Activated gamma-delta T cell (primary cell): ENCODE measurements around the gene OVCH1.
"Not testable (repeated sequence)": the region's sequence is repeated elsewhere in the genome, so short reads cannot be mapped to it uniquely, and the experiment has no call there.

Experiments
- DNase-seq: peaks from one replicate; lab custom pipeline; 2025; lab: John Stamatoyannopoulos, UW

OVCH1 gene

DNA sequence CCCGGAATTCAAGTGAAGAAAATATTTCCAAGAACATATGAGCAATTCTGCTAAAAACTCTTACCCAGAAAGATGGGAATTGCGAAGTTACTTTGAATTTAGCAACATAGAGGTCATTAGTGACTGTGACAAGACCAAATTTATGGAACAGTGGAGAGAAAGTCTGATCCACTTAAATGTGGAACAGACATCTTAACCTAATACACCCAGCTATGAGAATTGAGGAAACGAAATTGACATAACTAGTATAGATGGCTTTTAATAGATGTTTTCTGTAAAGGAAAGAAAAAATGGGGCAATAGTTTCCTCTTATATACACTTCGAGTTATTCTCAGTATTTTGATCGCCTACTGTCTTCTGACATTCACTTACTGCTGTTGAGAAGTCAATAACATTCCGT, 4.6 kb downstream of the OVCH1 start:
- no peak for DNase-seq

DNA sequence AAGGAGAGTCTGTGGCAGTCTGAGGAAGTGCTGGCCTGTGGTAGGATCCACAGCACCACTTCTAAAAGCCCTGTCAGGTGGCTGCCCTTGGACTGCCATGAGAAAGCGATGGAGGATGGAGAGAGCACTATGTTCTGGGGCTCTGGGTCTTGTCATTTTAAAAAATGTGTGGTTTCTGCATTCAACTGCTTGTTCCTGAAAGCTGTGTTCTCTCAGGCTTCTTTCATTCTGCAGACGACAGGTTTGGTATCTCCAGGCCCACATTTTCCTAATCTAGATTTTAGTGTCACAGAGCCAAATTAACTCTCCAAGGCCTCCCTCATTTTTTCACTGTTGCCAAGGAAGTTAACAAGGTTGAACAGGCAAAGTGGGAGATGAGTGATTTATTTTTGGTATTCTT, 10.5 kb downstream of the OVCH1 start:
- DNase-seq, result no peak

DNA sequence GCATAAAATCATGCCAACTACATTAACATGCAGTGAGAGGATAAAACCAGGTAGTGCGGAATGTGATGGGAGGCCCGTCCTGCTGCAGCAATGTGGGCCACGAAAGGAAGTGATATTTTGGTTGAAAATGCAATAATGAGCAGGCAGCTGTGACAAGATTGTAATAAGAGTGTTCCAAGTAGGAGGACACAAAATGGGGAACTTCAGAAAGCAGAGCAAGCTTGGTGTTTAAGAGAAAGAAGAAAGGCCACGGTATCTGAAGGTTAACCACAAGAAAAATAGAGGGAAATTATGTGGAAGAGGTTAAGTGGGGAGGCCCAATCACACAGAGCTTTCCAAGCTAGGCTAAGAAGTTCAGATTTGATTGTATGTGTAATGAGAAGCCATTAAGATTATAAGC, 34.3 kb downstream of the OVCH1 start:
- DNase-seq, result no peak

GRCh38 chr12:29460082-29460481, 37.4 kb downstream of the OVCH1 start:
- no peak for DNase-seq

DNA sequence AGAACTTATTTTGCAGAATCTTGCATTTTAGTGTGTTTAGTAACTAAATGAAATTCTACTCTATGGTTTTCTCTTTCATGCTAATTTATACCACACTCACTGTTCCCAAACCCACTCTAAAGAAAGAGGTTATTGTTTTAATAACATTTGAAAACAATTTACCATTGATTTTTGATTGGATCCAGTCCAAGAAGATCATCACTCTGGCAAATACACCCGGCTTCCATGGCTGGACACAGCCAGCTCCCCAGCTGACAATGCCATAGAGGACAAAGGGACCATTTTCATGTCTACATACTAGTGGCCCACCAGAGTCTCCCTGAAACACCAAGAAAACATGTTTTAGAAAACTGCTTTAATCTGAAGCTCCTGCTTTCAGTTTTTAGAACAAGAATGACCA, 42.4 kb downstream of the OVCH1 start:
- DNase-seq, result no peak

DNA sequence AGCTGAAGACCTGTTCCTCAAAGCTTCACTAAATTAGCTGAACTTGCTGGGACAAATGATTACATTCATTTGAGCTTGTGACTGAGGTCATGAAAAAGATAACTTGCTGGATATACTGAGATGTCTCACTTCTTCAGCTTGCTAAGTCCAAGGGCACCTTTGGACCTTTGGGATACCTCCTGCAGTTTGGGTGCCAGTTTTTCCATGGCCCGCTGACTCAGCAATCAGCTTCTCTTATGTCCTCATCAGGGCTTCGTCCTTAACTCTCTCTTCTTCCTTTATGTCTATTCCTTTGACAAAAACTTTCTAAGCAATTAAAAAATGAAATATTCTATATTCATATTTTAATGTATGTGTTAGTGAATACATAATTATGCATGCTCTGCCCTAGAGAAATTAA, 45.6 kb downstream of the OVCH1 start:
- no peak for DNase-seq

- DNase-seq, result no peak
Observed at GRCh38 chr12:29448157-29448556, 49.3 kb downstream of the OVCH1 start.

DNA sequence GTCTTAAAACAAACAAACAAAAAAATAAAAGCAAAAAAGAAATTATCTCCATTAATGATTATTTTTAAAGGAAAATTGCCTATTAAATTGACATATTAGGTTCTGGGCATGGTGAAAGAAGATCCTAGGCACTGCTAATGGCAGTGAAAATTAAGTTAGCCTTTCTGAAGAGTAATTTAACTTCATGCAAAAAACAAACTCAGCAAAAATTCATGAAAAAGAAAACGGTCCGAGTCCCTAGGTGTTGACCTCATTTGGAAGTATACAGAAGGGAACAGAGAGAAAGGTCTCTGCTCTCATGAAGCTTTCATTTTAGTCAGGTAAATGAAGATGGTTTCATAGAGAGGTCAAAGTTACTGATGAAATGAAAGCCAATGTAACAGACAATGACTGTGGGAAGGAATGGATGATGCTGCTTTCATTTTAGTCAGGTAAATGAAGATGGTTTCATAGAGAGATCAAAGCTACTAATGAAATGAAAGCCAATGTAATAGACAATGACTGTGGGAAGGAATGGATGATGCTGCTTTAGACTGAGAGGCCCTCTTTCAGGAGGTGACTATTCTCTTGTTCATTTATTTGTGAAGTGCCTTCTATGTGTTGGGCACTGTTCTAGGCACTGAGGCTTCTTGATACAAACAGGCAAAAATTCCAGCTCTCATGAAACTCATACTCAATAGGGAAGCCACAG, 50.1 kb downstream of the OVCH1 start:
- no peak for DNase-seq

DNA sequence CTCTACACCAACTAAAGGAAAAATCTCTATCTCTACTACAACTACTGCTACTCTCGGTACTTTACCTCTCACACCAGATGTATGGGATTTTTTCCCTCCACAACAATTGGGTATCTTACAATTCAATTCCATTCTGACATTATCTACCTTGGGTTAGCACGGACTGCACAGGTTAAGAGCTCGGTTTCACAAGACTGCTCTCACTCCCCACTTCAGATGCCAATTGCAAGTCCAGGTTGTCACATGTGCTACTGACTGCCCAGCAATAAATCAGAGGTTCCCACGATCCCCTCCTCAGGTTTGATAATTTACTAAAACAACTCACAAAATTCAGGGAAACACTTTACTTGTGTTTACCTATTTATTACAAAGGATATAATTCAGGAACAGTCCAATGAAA, 58.0 kb downstream of the OVCH1 start:
- no peak for DNase-seq

GRCh38 chr12:29438752-29439408, 58.6 kb downstream of the OVCH1 start:
- no peak for DNase-seq

GRCh38 chr12:29437575-29437974, 59.9 kb downstream of the OVCH1 start:
- DNase-seq, result no peak

GRCh38 chr12:29436815-29437214, 60.7 kb downstream of the OVCH1 start:
- not testable (repeated sequence) for DNase-seq

DNA sequence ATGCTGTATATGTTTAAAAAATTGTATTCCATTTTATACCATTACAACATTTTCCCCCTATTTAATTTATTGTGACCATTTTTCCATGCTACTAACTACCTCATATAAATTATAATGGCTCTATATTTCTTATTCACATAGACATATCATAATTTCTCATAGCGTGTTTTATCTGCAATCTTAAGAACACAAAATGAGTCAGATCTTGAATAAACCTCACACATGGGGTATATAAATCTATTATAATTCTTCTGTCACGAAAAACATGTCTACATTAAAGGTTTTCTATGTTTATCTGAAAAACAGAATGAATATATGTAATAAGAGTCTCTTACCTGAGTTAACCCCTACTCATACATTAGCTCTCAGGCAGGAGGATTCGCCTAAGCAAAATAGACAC, 66.0 kb downstream of the OVCH1 start:
- DNase-seq, result no peak

DNA sequence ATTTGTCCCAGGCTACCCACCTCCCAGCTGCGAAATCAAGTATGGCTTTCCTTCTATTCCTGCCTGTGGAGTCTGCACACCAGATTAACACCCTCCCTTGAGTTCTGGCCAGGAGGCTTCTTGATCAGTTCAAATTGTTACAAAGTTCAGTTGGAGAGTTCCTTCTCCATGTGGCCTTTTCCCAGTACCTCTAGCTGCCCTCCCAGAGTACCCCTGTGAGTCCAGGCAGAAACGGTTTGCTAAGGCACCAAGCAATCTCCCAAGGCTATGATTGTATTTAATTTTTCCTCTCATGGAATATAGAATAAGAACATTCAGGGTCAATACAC, 66.8 kb downstream of the OVCH1 start:
- DNase-seq, result no peak

DNA sequence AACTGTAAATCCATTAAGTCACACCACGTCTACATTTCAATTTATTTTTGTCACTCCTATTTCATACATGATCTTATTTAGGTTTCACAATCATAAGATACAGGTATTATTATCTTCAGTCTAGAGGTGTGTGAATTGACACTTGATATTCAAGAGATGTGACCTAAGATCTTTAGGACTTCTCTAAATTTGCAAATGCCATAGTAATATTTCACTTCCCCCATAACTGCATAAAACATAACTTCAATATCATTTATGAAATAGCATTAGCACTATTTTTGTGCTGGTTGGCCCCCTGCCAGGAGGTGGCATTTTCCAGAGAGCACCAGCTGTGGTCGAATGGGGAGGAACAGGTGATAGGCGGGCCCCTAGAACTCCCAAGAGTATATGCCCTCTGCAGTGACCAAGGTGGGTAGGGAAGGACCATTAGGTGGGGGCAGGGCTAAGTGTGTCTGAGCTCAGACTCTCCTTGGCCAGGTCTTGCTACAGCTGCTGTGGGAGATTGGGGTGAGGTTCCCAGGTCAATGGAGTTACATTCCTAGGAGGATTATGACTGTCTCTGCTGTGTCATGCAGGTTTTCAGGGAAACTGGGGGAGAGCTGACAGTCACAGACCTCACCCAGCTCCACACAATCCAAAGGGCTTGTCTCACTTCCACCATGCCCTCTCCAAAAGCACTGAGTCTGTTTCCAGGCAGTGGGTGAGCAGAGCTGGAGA, 67.3 kb downstream of the OVCH1 start:
- DNase-seq, result no peak

- DNase-seq, result no peak
Observed at GRCh38 chr12:29428633-29429032, 68.9 kb downstream of the OVCH1 start.

GRCh38 chr12:29427964-29428363, 69.5 kb downstream of the OVCH1 start:
- DNase-seq, result no peak

DNA sequence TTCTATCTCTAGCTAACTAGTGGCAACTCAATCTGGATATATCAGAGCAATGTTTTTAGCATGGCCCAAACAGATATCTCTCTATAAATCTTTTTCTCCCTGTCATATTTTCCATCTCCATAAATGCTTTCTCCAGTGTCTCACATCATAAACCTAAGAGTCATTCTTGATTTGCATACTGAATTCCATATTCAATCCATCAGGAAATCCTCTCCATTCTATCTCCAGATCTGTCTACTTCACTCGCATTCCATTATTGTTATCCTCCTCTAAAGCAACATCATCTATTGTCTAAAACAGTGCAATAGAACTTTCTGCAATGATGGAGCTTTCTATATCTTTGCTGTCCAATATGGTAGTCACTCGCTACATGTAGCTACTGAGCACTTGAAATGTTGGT, 71.0 kb downstream of the OVCH1 start:
- DNase-seq, result no peak

DNA sequence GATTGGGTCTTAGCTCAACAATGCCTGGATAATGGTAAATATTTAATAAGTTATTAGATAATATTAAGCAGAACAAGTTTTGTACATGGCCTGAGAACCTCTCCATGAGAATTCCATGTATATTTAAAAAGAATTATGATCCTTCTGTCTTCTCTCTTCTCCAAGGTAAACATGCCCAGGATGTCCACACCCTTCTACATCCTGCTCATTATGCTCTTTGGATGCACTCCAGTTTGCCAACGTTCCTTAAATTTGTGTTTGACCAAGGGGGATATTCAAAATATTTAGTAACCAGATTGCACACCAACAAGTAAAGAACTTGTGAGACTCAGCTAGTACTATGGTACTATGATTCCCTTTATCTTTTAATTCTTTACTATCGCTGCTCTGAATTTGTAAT, 71.8 kb downstream of the OVCH1 start:
- DNase-seq, result no peak

GRCh38 chr12:29416748-29417147, 80.7 kb downstream of the OVCH1 start:
- no peak for DNase-seq

DNA sequence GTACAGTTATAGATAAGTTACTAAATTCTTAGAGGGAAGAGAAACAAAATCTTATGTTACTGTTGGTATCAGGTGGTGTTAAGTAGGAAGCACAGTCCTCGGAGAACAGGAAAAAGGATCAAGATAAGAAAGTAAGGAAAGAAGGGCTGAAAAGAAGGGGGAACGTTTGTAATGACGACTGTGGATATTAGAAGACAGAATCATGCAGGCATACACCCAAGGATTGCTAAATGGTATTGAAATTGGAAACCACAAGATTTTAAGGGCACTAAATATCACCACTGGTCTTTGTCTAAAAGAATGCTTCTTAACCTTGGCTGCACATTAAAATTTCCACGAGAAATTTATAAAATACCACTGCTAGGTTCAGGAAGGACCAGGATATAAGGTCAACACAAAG, 82.4 kb downstream of the OVCH1 start:
- DNase-seq, result no peak

- no peak for DNase-seq
Observed at GRCh38 chr12:29414368-29414767, 83.1 kb downstream of the OVCH1 start.

- DNase-seq, result no peak
Observed at GRCh38 chr12:29405561-29405960, 91.9 kb downstream of the OVCH1 start.
